B cell (primary cell): Measurements from ENCODE around the gene RAD51D. TPM values are rescaled to one million over a fixed set of nuclear protein-coding genes. Genes with fewer than 3 reads are reported as not detected.

Source experiments
- ATAC-seq: fragments of 200-7000 bp; cut with Tn5 transposase; one replicate; pipeline ENCODE4 v1.10.0; 2021; ENCODE audit warnings: low read depth, mild to moderate bottlenecking, moderate number of reproducible peaks, moderate library complexity
- CTCF ChIA-PET: fragments of 350-600 bp; sonication (Branson Sonifier 250); formaldehyde crosslinking; loops from one replicate; lab custom pipeline; 2021; ENCODE audit warnings: antibody characterized with exemption, inconsistent platforms; lab: Charles Lee
- POLR2A ChIA-PET: fragments of 350-600 bp; sonication (Branson Sonifier 250); formaldehyde crosslinking; loops from one replicate; lab custom pipeline; 2021; ENCODE audit warnings: antibody characterized with exemption; lab: Charles Lee
- DNase-seq: peaks from one replicate; pipeline ENCODE4 v3.0.0; 2013
- H2AFZ ChIP-seq: 2 replicates; pipeline ENCODE4 v1.6.1; 2012; ENCODE audit warnings: mild to moderate bottlenecking, low read depth, low read length; ENCODE audit not compliant: insufficient read depth, poor library complexity, severe bottlenecking
- H3K27ac ChIP-seq, 2 donors: 1 replicate in 1 of 2; 2 replicates in 1 of 2; pipeline ENCODE4 v1.5.1; 2012 to 2013; ENCODE audit warnings: low read length in 2 of 2, mild to moderate bottlenecking in 2 of 2, moderate library complexity in 1 of 2
- H3K27me3 ChIP-seq, 4 experiments: fragments of 200-600 bp in 1 of 4; sonication (generic) in 1 of 4; replicated peaks in 1 of 4; 1 replicate in 2 of 4; 2 replicates in 2 of 4; pipeline versions ENCODE4 v1.6.1 to v1.7.0; 2013 to 2016; ENCODE audit warnings: low read length in 3 of 4, mild to moderate bottlenecking in 2 of 4, mixed read lengths in 1 of 4, moderate library complexity in 1 of 4; ENCODE audit not compliant: insufficient read depth in 4 of 4, control insufficient read depth in 3 of 4; ENCODE audit errors: control extremely low read depth in 1 of 4
- H3K36me3 ChIP-seq, 2 experiments: replicated peaks in 1 of 2; 1 replicate in 1 of 2; 2 replicates in 1 of 2; pipeline versions ENCODE4 v1.6.1 to v1.7.1; 2013; ENCODE audit warnings: low read length in 1 of 2; ENCODE audit not compliant: insufficient read depth in 2 of 2, control insufficient read depth in 1 of 2; ENCODE audit errors: control extremely low read depth in 1 of 2, extremely low read depth in 1 of 2
- H3K4me1 ChIP-seq, 2 donors: fragments of 200-600 bp in 1 of 2; sonication (generic) in 1 of 2; 1 replicate in 1 of 2; 2 replicates in 1 of 2; pipeline versions ENCODE4 v1.5.1 to v1.6.1; 2013 to 2017; ENCODE audit warnings: low read length in 2 of 2; ENCODE audit not compliant: control insufficient read depth in 2 of 2, insufficient read depth in 2 of 2
- H3K4me2 ChIP-seq: replicated peaks from 2 replicates; pipeline ENCODE3; 2012; ENCODE audit warnings: mild to moderate bottlenecking, low read depth, low read length; ENCODE audit not compliant: poor library complexity, severe bottlenecking
- H3K4me3 ChIP-seq, 5 experiments: fragments of 200-600 bp in 1 of 5; sonication (generic) in 1 of 5; 1 replicate in 3 of 5; 2 replicates in 2 of 5; pipeline versions ENCODE4 v1.5.1 to v1.7.0; 2011 to 2016; ENCODE audit warnings: low read length in 4 of 5, mild to moderate bottlenecking in 4 of 5, low read depth in 2 of 5, control low read depth in 1 of 5, moderate library complexity in 1 of 5; ENCODE audit not compliant: insufficient read depth in 1 of 5; ENCODE audit errors: control extremely low read depth in 1 of 5, extremely low read depth in 1 of 5
- H3K79me2 ChIP-seq: fragments of 200-600 bp; sonication (generic); one replicate; pipeline ENCODE4 v1.6.0; 2016; ENCODE audit warnings: low read length; ENCODE audit not compliant: control insufficient read depth, insufficient read depth
- H3K9ac ChIP-seq: fragments of 200-600 bp; sonication (generic); 2 replicates; pipeline ENCODE4 v1.6.1; 2017; ENCODE audit warnings: mild to moderate bottlenecking, low read length, moderate library complexity
- H3K9me3 ChIP-seq, 3 donors: one replicate each; pipeline versions ENCODE4 v1.6.1 to v1.7.1; 2013; ENCODE audit warnings: low read length in 2 of 3; ENCODE audit not compliant: control insufficient read depth in 2 of 3, insufficient read depth in 1 of 3; ENCODE audit errors: control extremely low read depth in 1 of 3
- H4K20me1 ChIP-seq: 2 replicates; pipeline ENCODE4 v1.6.0; 2012; ENCODE audit warnings: mild to moderate bottlenecking, low read length; ENCODE audit not compliant: insufficient read depth, control insufficient read depth, poor library complexity, severe bottlenecking
- H3K27ac Mint-ChIP-seq: one replicate; pipeline ENCODE4 v1.8.0; 2021; ENCODE audit warnings: mixed read lengths
- H3K27me3 Mint-ChIP-seq: one replicate; pipeline ENCODE4 v1.8.0; 2021; ENCODE audit warnings: mixed read lengths
- H3K4me1 Mint-ChIP-seq: one replicate; pipeline ENCODE4 v1.8.0; 2021; ENCODE audit warnings: mixed read lengths
- H3K4me3 Mint-ChIP-seq: one replicate; pipeline ENCODE4 v1.8.0; 2021; ENCODE audit warnings: mixed read lengths
- H3K9me3 Mint-ChIP-seq: one replicate; pipeline ENCODE4 v1.8.0; 2022; ENCODE audit warnings: mixed read lengths; ENCODE audit not compliant: insufficient read depth
- CTCF ChIP-seq: fragments of 200-600 bp; IDR thresholded peaks from one replicate; pipeline ENCODE4 v1.8.0; 2022; ENCODE audit warnings: antibody characterized with exemption, mild to moderate bottlenecking
- EZH2 ChIP-seq: IDR thresholded peaks from 2 replicates; pipeline ENCODE4 v1.6.1; 2012; ENCODE audit warnings: borderline replicate concordance, low read depth, mild to moderate bottlenecking, moderate library complexity, low read length; ENCODE audit not compliant: insufficient read depth, poor library complexity, severe bottlenecking
- WGBS: methylation state at CpG from one replicate; pipeline ENCODE4 v1.1.5; 2013; ENCODE audit warnings: missing lambda C conversion rate; ENCODE audit not compliant: insufficient coverage; 5-methylcytosine and 5-hydroxymethylcytosine counted together
- intact Hi-C: fragments of 100-400 bp; cut with micrococcal nuclease; formaldehyde crosslinking; loops from one replicate; pipeline ENCODE4 v1.10.0; 2022
- polyA plus RNA-seq: library from polyadenylated mRNA; depleted of rRNA; stranded (reverse); fragments of >200 nt; gene quantifications from 2 replicates; pipeline ENCODE4 v1.2.3, GENCODE V29; 2012
- total RNA-seq, 2 donors: library from RNA; stranded (reverse); fragments of 120-200 nt in 1 of 2; gene quantifications; 1 replicate in 1 of 2; 2 replicates in 1 of 2; pipeline versions ENCODE4 v1.2.3 to v1.2.4, GENCODE V29; 2013 to 2022

RAD51D gene
- total and polyA plus RNA-seq, 2 donors (not counting 1 experiment from before 2014, with no cell fraction given): 12.8 to 29.4 TPM

- H3K36me3 ChIP-seq: peaks cover 7 to 42% of the 10 kb centered on the region in 2 experiments
- peaks cover 0 to 3% (median 0%) of the 10 kb centered on the region in 3 donors for H3K9me3 ChIP-seq
- H3K4me1 ChIP-seq: no peaks in the 10 kb centered on the region
- DNase-seq (no peak), ATAC-seq (no peak)
- CTCF ChIA-PET: no interaction called here
- H3K27me3 ChIP-seq: no peaks in the 10 kb centered on the region
- H3K4me3 ChIP-seq: no peak overlapping the region
- WGBS: no CpG with 5 or more reads among the region's 2 CpGs
- Mint-ChIP-seq H3K27me3 (no peaks in the 10 kb centered on the region), H3K4me1 (no peaks in the 10 kb centered on the region), H3K9me3 (no peaks in the 10 kb centered on the region), H3K27ac (no peak overlapping the region), H3K4me3 (no peak overlapping the region)
- no peaks in the 10 kb centered on the region for H3K79me2 ChIP-seq
- no peak overlapping the region for H3K27ac ChIP-seq
- no peaks in the 10 kb centered on the region for H4K20me1 ChIP-seq
- no peak overlapping the region for H2AFZ ChIP-seq
- POLR2A ChIA-PET: no interaction called here
- intact Hi-C loops: no loop called here
- TF ChIP-seq CTCF (no peak), EZH2 (no peak)
- no peak overlapping the region for H3K4me2 ChIP-seq
- no peak overlapping the region for H3K9ac ChIP-seq
Measured at GRCh38 chr17:35101725-35102124, 17.9 kb downstream of the RAD51D start.

- Mint-ChIP-seq H3K9me3 (no peaks in the 10 kb centered on the region), H3K4me3 (no peak overlapping the region), H3K4me1 (no peaks in the 10 kb centered on the region), H3K27me3 (no peaks in the 10 kb centered on the region), H3K27ac (no peak overlapping the region)
- CTCF ChIA-PET: no interaction called here
- TF ChIP-seq EZH2: no peak
- no peak for TF ChIP-seq CTCF
- Histone ChIP-seq H4K20me1 (no peaks in the 10 kb centered on the region), H3K4me1 (no peaks in the 10 kb centered on the region), H3K4me2 (no peak overlapping the region), H3K36me3 (peaks cover 5 to 36% of the 10 kb centered on the region in 2 experiments), H3K4me3 (no peak overlapping the region), H3K9ac (no peak overlapping the region), H3K79me2 (no peaks in the 10 kb centered on the region), H2AFZ (no peak overlapping the region), H3K27ac (no peak overlapping the region), H3K27me3 (no peaks in the 10 kb centered on the region), H3K9me3 (peaks cover 0 to under 1% (median 0%) of the 10 kb centered on the region in 3 donors)
- intact Hi-C loops: no loop called here
- POLR2A ChIA-PET: no interaction called here
- ATAC-seq: no peak
- WGBS: 97% methylated on average over 14 of the region's 14 CpGs
- no peak for DNase-seq
Measured at GRCh38 chr17:35101036-35101435, 18.6 kb downstream of the RAD51D start.
